GM12878 (cell line): ENCODE results near the gene KIF21B. TPM values are rescaled to one million over a fixed set of nuclear protein-coding genes. Genes with fewer than 3 reads are reported as not detected.

Experiments used
- ATAC-seq: fragments of 200-7000 bp; cut with Tn5 transposase; 3 replicates; pipeline ENCODE4 v1.9.1; 2020; ENCODE audit warnings: mild to moderate bottlenecking, moderate library complexity
- BruUV-seq: library from RNA; stranded (reverse); fragments of 400-500 nt; replicated peaks from 2 replicates; lab custom pipeline; 2021; lab: Mats Ljungman, UMichigan
- CTCF ChIA-PET: fragments of 300-600 bp; sonication (Branson Sonifier 250); formaldehyde crosslinking; extraction: SDS; loops from one replicate; lab custom pipeline; 2021; ENCODE audit warnings: inconsistent platforms; lab: Yijun Ruan, JAX
- POLR2A ChIA-PET: fragments of 350-600 bp; formaldehyde crosslinking; extraction: SDS; loops from one replicate; lab custom pipeline; 2021; ENCODE audit warnings: inconsistent platforms; lab: Charles Lee
- RAD21 ChIA-PET: fragments of 300-600 bp; sonication (Branson Sonifier 250); formaldehyde crosslinking; loops from one replicate; lab custom pipeline; 2023; ENCODE audit warnings: antibody characterized with exemption; ENCODE audit not compliant: unreplicated experiment; lab: Charles Lee
- SMC1A ChIA-PET: fragments of 300-600 bp; sonication (Branson Sonifier 250); formaldehyde crosslinking; loops from one replicate; lab custom pipeline; 2023; ENCODE audit not compliant: unreplicated experiment, uncharacterized antibody; lab: Charles Lee
- DNase-seq: peaks from one replicate; pipeline ENCODE4 v3.0.0-alpha.2; 2011; ENCODE audit warnings: low read depth, low spot score
- FAIRE-seq: peaks from 3 replicates; lab custom pipeline; 2011; peaks lifted over from hg19 to GRCh38; lab: Jason Lieb, UNC
- H2AFZ ChIP-seq: 2 replicates; pipeline ENCODE4 v1.6.0; 2011; ENCODE audit warnings: low read depth, low read length, control low read depth; ENCODE audit not compliant: control insufficient read depth
- H3K27ac ChIP-seq: 2 replicates; pipeline ENCODE4 v1.5.1; 2011; ENCODE audit warnings: control low read depth; ENCODE audit not compliant: control insufficient read depth, insufficient read depth
- H3K27me3 ChIP-seq, 2 experiments: replicated peaks in 1 of 2; 2 replicates each; pipeline versions ENCODE4 v1.6.0 to v1.6.1; 2011; ENCODE audit warnings: low read length in 1 of 2; ENCODE audit not compliant: control insufficient read depth in 2 of 2, insufficient read depth in 2 of 2
- H3K36me3 ChIP-seq, 2 experiments: 2 replicates each; pipeline ENCODE4 v1.5.1; 2011; ENCODE audit warnings: low read length in 1 of 2; ENCODE audit not compliant: control insufficient read depth in 2 of 2, insufficient read depth in 2 of 2
- H3K4me1 ChIP-seq: 2 replicates; pipeline ENCODE4 v1.6.1; 2011; ENCODE audit warnings: mild to moderate bottlenecking, low read length, moderate library complexity, mixed read lengths; ENCODE audit not compliant: control insufficient read depth, insufficient read depth
- H3K4me2 ChIP-seq: 2 replicates; pipeline ENCODE4 v1.6.0; 2011; ENCODE audit warnings: control low read depth; ENCODE audit not compliant: control insufficient read depth, insufficient read depth
- H3K4me3 ChIP-seq: fragments of 200-600 bp; sonication (generic); 2 replicates; pipeline ENCODE4 v1.5.1; 2016
- H3K79me2 ChIP-seq: 2 replicates; pipeline ENCODE4 v1.6.0; 2011; ENCODE audit warnings: low read length; ENCODE audit not compliant: control insufficient read depth, insufficient read depth
- H3K9ac ChIP-seq: 2 replicates; pipeline ENCODE4 v1.8.0; 2011; ENCODE audit warnings: low read length, control low read depth, mixed read lengths; ENCODE audit not compliant: control insufficient read depth, insufficient read depth
- H3K9me3 ChIP-seq: replicated peaks from 3 replicates; pipeline ENCODE4 v1.5.1; 2011; ENCODE audit warnings: mild to moderate bottlenecking, low read length; ENCODE audit not compliant: control insufficient read depth, insufficient read depth
- H4K20me1 ChIP-seq: 2 replicates; pipeline ENCODE4 v1.6.0; 2011; ENCODE audit not compliant: control insufficient read depth, insufficient read depth
- E2F8 ChIP-seq: fragments of 450-650 bp; IDR thresholded peaks from 2 replicates; pipeline ENCODE4 v1.6.1; 2018; ENCODE audit warnings: mild to moderate bottlenecking, low read depth, moderate library complexity; ENCODE audit not compliant: partially characterized antibody
- NFYB ChIP-seq: IDR thresholded peaks from 2 replicates; pipeline ENCODE4 v1.6.1; 2011; ENCODE audit warnings: low read depth, mild to moderate bottlenecking, low read length, improper control_type of control experiment, moderate library complexity; ENCODE audit not compliant: insufficient read depth
- PAX5 ChIP-seq: IDR thresholded peaks from 2 replicates; pipeline ENCODE4 v1.6.1; 2011; ENCODE audit warnings: low read depth, low read length, borderline replicate concordance
- POLR2AphosphoS2 ChIP-seq: IDR thresholded peaks from 2 replicates; pipeline ENCODE4 v1.6.1; 2011; ENCODE audit warnings: low read depth, mild to moderate bottlenecking, low read length, improper control_type of control experiment, moderate library complexity
- POLR2AphosphoS5 ChIP-seq: IDR thresholded peaks from 2 replicates; pipeline ENCODE4 v1.6.1; 2011; ENCODE audit warnings: mild to moderate bottlenecking, low read length, inconsistent platforms
- RAD21 ChIP-seq: IDR thresholded peaks from 2 replicates; pipeline ENCODE4 v1.6.1; 2011; ENCODE audit warnings: mild to moderate bottlenecking, low read depth, low read length, moderate library complexity; ENCODE audit not compliant: insufficient read depth
- RAD51 ChIP-seq: fragments of 450-650 bp; IDR thresholded peaks from 2 replicates; pipeline ENCODE4 v1.6.1; 2016; ENCODE audit warnings: moderate library complexity, mild to moderate bottlenecking, inconsistent platforms
- RB1 ChIP-seq: fragments of 450-650 bp; formaldehyde crosslinking; IDR thresholded peaks from 2 replicates; pipeline ENCODE4 v1.6.1; 2017; ENCODE audit warnings: mild to moderate bottlenecking, borderline replicate concordance
- SPI1 ChIP-seq: IDR thresholded peaks from 2 replicates; pipeline ENCODE4 v1.6.1; 2011; ENCODE audit warnings: low read depth, mild to moderate bottlenecking, low read length, moderate library complexity, borderline replicate concordance; ENCODE audit not compliant: insufficient read depth
- USF2 ChIP-seq: IDR thresholded peaks from 2 replicates; pipeline ENCODE4 v1.6.1; 2011; ENCODE audit warnings: low read depth, low read length, improper control_type of control experiment, borderline replicate concordance
- ZBTB40 ChIP-seq: fragments of 450-650 bp; IDR thresholded peaks from 2 replicates; pipeline ENCODE4 v1.6.1; 2016; ENCODE audit warnings: mild to moderate bottlenecking, moderate library complexity, borderline replicate concordance
- ZNF207 ChIP-seq: fragments of 450-650 bp; IDR thresholded peaks from 2 replicates; pipeline ENCODE4 v1.6.1; 2014; ENCODE audit warnings: antibody characterized with exemption, mild to moderate bottlenecking, borderline replicate concordance
- WGBS: methylation state at CpG from one replicate; pipeline ENCODE4 v1.1.6; 2016; ENCODE audit warnings: low lambda C conversion rate; ENCODE audit not compliant: insufficient replicate concordance, insufficient coverage; ENCODE audit errors: missing lambda C conversion rate; 5-methylcytosine and 5-hydroxymethylcytosine counted together
- in situ Hi-C: fragments of 300-500 bp; cut with MboI; formaldehyde crosslinking; loops from 9 replicates; pipeline ENCODE4 v1.14.3; 2018; ENCODE audit warnings: mixed read lengths
- intact Hi-C: fragments of 100-400 bp; cut with micrococcal nuclease; formaldehyde crosslinking; loops from one replicate; pipeline ENCODE4 v1.14.2; 2022; ENCODE audit not compliant: unreplicated experiment
- polyA plus RNA-seq, 11 experiments: library from polyadenylated mRNA; depleted of rRNA in 4 of 11; unstranded in 6 of 11; stranded (reverse) in 5 of 11; fragments of >200 nt; fragmentation: Nextera tagmentation in 4 of 11; fragmentation: Illumina TruSeq in 1 of 11; extraction: Ambion mirVana in 4 of 11; extraction: Trizol in 1 of 11; gene quantifications; 1 replicate in 1 of 11; 2 replicates in 10 of 11; pipeline versions ENCODE4 v1.2.1 to v1.2.3, GENCODE V29; 2011 to 2016; ENCODE audit warnings: inconsistent platforms in 2 of 11, missing spikeins in 2 of 11, low read depth in 1 of 11
- total RNA-seq, 4 experiments: library from RNA; depleted of rRNA in 3 of 4; stranded (reverse); fragments of >200 nt in 3 of 4; fragmentation: Illumina TruSeq in 1 of 4; extraction: Trizol in 1 of 4; gene quantifications; 2 replicates each; pipeline versions ENCODE4 v1.2.1 to v1.2.3, GENCODE V29; 2013 to 2021
- TF ChIP-seq, protein P1 (sequence below): fragments of 450-650 bp; IDR thresholded peaks from 2 replicates; pipeline ENCODE4 v1.6.1; 2018; ENCODE audit warnings: borderline replicate concordance, mild to moderate bottlenecking; ENCODE audit not compliant: partially characterized antibody

The KIF21B gene
- total and polyA plus RNA-seq, 10 of the 15 experiments (the other 5 are each of a cell fraction or from before 2014, with no cell fraction given) = 2.3 to 47.7 (median 12.6) TPM

- Histone ChIP-seq H3K27me3 (no peaks in the 10 kb centered on the region), H3K4me3 (no peak overlapping the region), H3K36me3 (no peaks in the 10 kb centered on the region), H3K9ac (no peak overlapping the region), H3K79me2 (no peaks in the 10 kb centered on the region), H3K27ac (no peak overlapping the region), H3K4me2 (no peak overlapping the region), H3K9me3 (no peaks in the 10 kb centered on the region), H4K20me1 (no peaks in the 10 kb centered on the region), H2AFZ (no peak overlapping the region), H3K4me1 (peaks cover 39% of the 10 kb centered on the region)
- in situ Hi-C loops = no loop called here
- no peak for ATAC-seq
- ChIA-PET RAD21 (interaction anchor here (0.7 to 15.8 kb wide), 6 partner anchors 8 to 56 kb away, joined by 3 to 239 read pairs (median 16); no protein-coding TSS in a partner anchor), SMC1A (interaction anchor here (1.0 to 10.3 kb wide), 5 partner anchors 8 to 164 kb away, joined by 4 to 91 read pairs (median 26); no protein-coding TSS in a partner anchor), CTCF (interaction anchor here (1.0 to 16.7 kb wide), 7 partner anchors 9 to 134 kb away, joined by 3 to 250 read pairs (median 4); partner anchors contain the start of gene INAVA), POLR2A (no interaction called here)
- intact Hi-C loops = no loop called here
- DNase-seq = no peak
- FAIRE-seq = no peak
- 86% methylated on average over 7 of the region's 7 CpGs for WGBS
- BruUV-seq = no TSS peak
- TF ChIP-seq NFYB (peak; percentile 62), SPI1 (no peak), RAD51 (peak; percentile 29; the same call in 1 of the 2 replicates), ZBTB40 (no peak), PAX5 (no peak), POLR2AphosphoS5 (no peak), RAD21 (no peak), E2F8 (no peak), RB1 (no peak), USF2 (no peak), POLR2AphosphoS2 (no peak), ZNF207 (no peak)
- TF ChIP-seq, protein P1, sequence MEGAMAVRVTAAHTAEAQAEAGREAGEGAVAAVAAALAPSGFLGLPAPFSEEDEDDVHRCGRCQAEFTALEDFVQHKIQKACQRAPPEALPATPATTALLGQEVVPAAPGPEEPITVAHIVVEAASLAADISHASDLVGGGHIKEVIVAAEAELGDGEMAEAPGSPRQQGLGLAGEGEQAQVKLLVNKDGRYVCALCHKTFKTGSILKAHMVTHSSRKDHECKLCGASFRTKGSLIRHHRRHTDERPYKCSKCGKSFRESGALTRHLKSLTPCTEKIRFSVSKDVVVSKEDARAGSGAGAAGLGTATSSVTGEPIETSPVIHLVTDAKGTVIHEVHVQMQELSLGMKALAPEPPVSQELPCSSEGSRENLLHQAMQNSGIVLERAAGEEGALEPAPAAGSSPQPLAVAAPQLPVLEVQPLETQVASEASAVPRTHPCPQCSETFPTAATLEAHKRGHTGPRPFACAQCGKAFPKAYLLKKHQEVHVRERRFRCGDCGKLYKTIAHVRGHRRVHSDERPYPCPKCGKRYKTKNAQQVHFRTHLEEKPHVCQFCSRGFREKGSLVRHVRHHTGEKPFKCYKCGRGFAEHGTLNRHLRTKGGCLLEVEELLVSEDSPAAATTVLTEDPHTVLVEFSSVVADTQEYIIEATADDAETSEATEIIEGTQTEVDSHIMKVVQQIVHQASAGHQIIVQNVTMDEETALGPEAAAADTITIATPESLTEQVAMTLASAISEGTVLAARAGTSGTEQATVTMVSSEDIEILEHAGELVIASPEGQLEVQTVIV = no peak
Observed at GRCh38 chr1:201028461-201028889, 5.0 kb upstream of the KIF21B start.
